GM12874 (cell line): ENCODE measurements around the gene FOS.

ENCODE experiments used
- CTCF ChIP-seq: IDR thresholded peaks from 2 replicates; pipeline ENCODE4 v1.5.1; 2011; ENCODE audit warnings: low read depth, mild to moderate bottlenecking, control low read depth, low read length, moderate library complexity; ENCODE audit not compliant: insufficient read depth

FOS gene

GRCh38 chr14:75254901-75255584, 23.6 kb upstream of the FOS start:
- TF ChIP-seq CTCF, result no peak

GRCh38 chr14:75258079-75258802, 20.4 kb upstream of the FOS start:
- TF ChIP-seq CTCF, result no peak

GRCh38 chr14:75258803-75259509, 19.7 kb upstream of the FOS start:
- TF ChIP-seq CTCF, result no peak

GRCh38 chr14:75259510-75259855, 19.1 kb upstream of the FOS start:
- no peak for TF ChIP-seq CTCF

- TF ChIP-seq CTCF, result no peak
These were observed 18.4 kb upstream of the FOS start for GRCh38 chr14:75260025-75260763.

- no peak for TF ChIP-seq CTCF
These were observed 16.8 kb upstream of the FOS start for GRCh38 chr14:75261820-75262219.

- no peak for TF ChIP-seq CTCF
These were observed 16.0 kb upstream of the FOS start for GRCh38 chr14:75262641-75263040.
